HepG2 (cell line): ENCODE measurements around the gene FAM111A. TPM values are rescaled to one million over a fixed set of nuclear protein-coding genes. Genes with fewer than 3 reads are reported as not detected.

Experiments
- ATAC-seq: fragments of 200-7000 bp; cut with Tn5 transposase; 3 replicates; pipeline ENCODE4 v1.9.1; 2020; ENCODE audit warnings: mild to moderate bottlenecking, moderate library complexity
- BruUV-seq: library from RNA; stranded (reverse); fragments of 400-500 nt; replicated peaks from 2 replicates; lab custom pipeline; 2021; lab: Mats Ljungman, UMichigan
- CTCF ChIA-PET: fragments of 300-600 bp; formaldehyde crosslinking; extraction: SDS; loops from one replicate; lab custom pipeline; 2021; ENCODE audit warnings: low total read pairs, inconsistent platforms, low intra/inter-chr PET ratio; lab: Yijun Ruan, JAX
- POLR2A ChIA-PET: fragments of 350-600 bp; sonication (Branson Sonifier 250); formaldehyde crosslinking; loops from one replicate; lab custom pipeline; 2020; ENCODE audit warnings: antibody characterized with exemption, inconsistent platforms; lab: Yijun Ruan, JAX
- DNase-seq: peaks from one replicate; pipeline ENCODE4 v3.0.0-alpha.2; 2015; ENCODE audit warnings: low spot score
- FAIRE-seq: peaks from 3 replicates; lab custom pipeline; 2011; peaks lifted over from hg19 to GRCh38; lab: Jason Lieb, UNC
- H2AFZ ChIP-seq: one replicate; pipeline ENCODE4 v1.6.1; 2011; ENCODE audit warnings: low read length, inconsistent platforms
- H3K27ac ChIP-seq: fragments of 300-600 bp; 3 replicates; pipeline ENCODE4 v1.8.0; 2011; ENCODE audit warnings: mixed run types, mild to moderate bottlenecking, mixed read lengths, low read length, inconsistent platforms; ENCODE audit not compliant: insufficient read depth; ENCODE audit errors: extremely low read length
- H3K27me3 ChIP-seq, 2 experiments: fragments of 200-600 bp in 1 of 2; 2 replicates in 1 of 2; 3 replicates in 1 of 2; pipeline versions ENCODE4 v1.6.0 to v1.8.0; 2011; ENCODE audit warnings: low read length in 2 of 2, mild to moderate bottlenecking in 2 of 2, moderate library complexity in 2 of 2, inconsistent platforms in 1 of 2; ENCODE audit not compliant: insufficient read depth in 2 of 2, control insufficient read depth in 1 of 2
- H3K36me3 ChIP-seq, 2 experiments: fragments of 200-600 bp in 1 of 2; replicated peaks in 1 of 2; 2 replicates in 1 of 2; 3 replicates in 1 of 2; pipeline versions ENCODE4 v1.5.1 to v1.8.0; 2011; ENCODE audit warnings: low read length in 2 of 2, inconsistent platforms in 1 of 2; ENCODE audit not compliant: insufficient read depth in 2 of 2, control insufficient read depth in 1 of 2
- H3K4me1 ChIP-seq: 2 replicates; pipeline ENCODE4 v1.5.1; 2012; ENCODE audit warnings: low read length, inconsistent platforms; ENCODE audit not compliant: insufficient read depth
- H3K4me2 ChIP-seq: 2 replicates; pipeline ENCODE4 v1.6.0; 2011; ENCODE audit warnings: low read depth, low read length, inconsistent platforms
- H3K4me3 ChIP-seq, 3 experiments: fragments of 200-600 bp in 1 of 3; sonication (generic), shearing (Covaris generic) in 1 of 3; replicated peaks in 1 of 3; 2 replicates each; pipeline ENCODE4 v1.5.1; 2011 to 2016; ENCODE audit warnings: low read length in 3 of 3, inconsistent platforms in 2 of 3, low read depth in 2 of 3, mild to moderate bottlenecking in 2 of 3, control low read depth in 1 of 3, mixed read lengths in 1 of 3; ENCODE audit not compliant: insufficient read depth in 1 of 3
- H3K79me2 ChIP-seq: one replicate; pipeline ENCODE4 v1.6.1; 2011; ENCODE audit warnings: low read length, inconsistent platforms; ENCODE audit not compliant: insufficient read depth
- H3K9ac ChIP-seq: 2 replicates; pipeline ENCODE4 v1.6.0; 2011; ENCODE audit warnings: mild to moderate bottlenecking, low read depth, low read length, inconsistent platforms; ENCODE audit not compliant: insufficient read depth
- H3K9me3 ChIP-seq: 2 replicates; pipeline ENCODE4 v1.5.1; 2012; ENCODE audit warnings: mild to moderate bottlenecking, low read length
- H4K20me1 ChIP-seq: 2 replicates; pipeline ENCODE4 v1.6.0; 2011; ENCODE audit warnings: inconsistent platforms, mild to moderate bottlenecking, low read length, moderate library complexity; ENCODE audit not compliant: insufficient read depth
- GTF2F1 ChIP-seq: fragments of 150-350 bp; IDR thresholded peaks from 2 replicates; pipeline ENCODE4 v1.6.1; 2014; ENCODE audit warnings: low read length
- ISX ChIP-seq: sonication (generic); formaldehyde crosslinking; conservative IDR thresholded peaks from 2 replicates; pipeline ENCODE4 v1.5.0; 2020; ENCODE audit warnings: missing genetic modification reagents
- KAT8 ChIP-seq: IDR thresholded peaks from 2 replicates; pipeline ENCODE4 v1.6.1; 2016; ENCODE audit warnings: missing genetic modification reagents, missing compliant biosample characterization
- MATR3 ChIP-seq: sonication (generic); formaldehyde crosslinking; IDR thresholded peaks from 2 replicates; pipeline ENCODE4 v1.4.0; 2020; ENCODE audit warnings: missing genetic modification reagents
- RAD51 ChIP-seq: fragments of 450-650 bp; IDR thresholded peaks from 2 replicates; pipeline ENCODE4 v1.6.1; 2016; ENCODE audit warnings: borderline replicate concordance
- RFXANK ChIP-seq: IDR thresholded peaks from 2 replicates; pipeline ENCODE4 v1.6.1; 2016
- ZBTB20 ChIP-seq: sonication (generic); formaldehyde crosslinking; IDR thresholded peaks from 2 replicates; pipeline ENCODE4 v1.8.1; 2023; ENCODE audit warnings: missing genetic modification reagents, low read depth, mild to moderate bottlenecking, borderline replicate concordance
- ZFAT ChIP-seq: sonication (generic); formaldehyde crosslinking; conservative IDR thresholded peaks from 2 replicates; pipeline ENCODE4 v1.8.1; 2023; ENCODE audit warnings: missing genetic modification reagents, inconsistent platforms
- ZFP62 ChIP-seq: sonication (generic); formaldehyde crosslinking; IDR thresholded peaks from 2 replicates; pipeline ENCODE4 v1.4.0; 2020; ENCODE audit warnings: missing genetic modification reagents
- WGBS: methylation state at CpG from one replicate; pipeline ENCODE4 v1.1.6; 2017; ENCODE audit warnings: low lambda C conversion rate; 5-methylcytosine and 5-hydroxymethylcytosine counted together
- in situ Hi-C: cut with HindIII; loops from 2 replicates; pipeline ENCODE4 v1.10.0; 2017; ENCODE audit warnings: low pct_unique_long_range_greater_than_20kb; ENCODE audit not compliant: extremely low pct_ligation_motif_present
- intact Hi-C: fragments of 100-400 bp; cut with micrococcal nuclease; formaldehyde crosslinking; loops from one replicate; pipeline ENCODE4 v1.10.0; 2022; ENCODE audit not compliant: unreplicated experiment
- polyA plus RNA-seq, 8 experiments: library from polyadenylated mRNA; depleted of rRNA in 3 of 8; stranded (reverse) in 7 of 8; unstranded in 1 of 8; fragments of >200 nt; fragmentation: Illumina TruSeq in 4 of 8; extraction: Trizol in 4 of 8; gene quantifications; 2 replicates each; pipeline versions ENCODE4 v1.2.1 to v1.2.3, GENCODE V29; 2011 to 2016; ENCODE audit warnings: low read depth in 4 of 8, missing spikeins in 1 of 8, mixed read lengths in 1 of 8; ENCODE audit not compliant: insufficient read depth in 1 of 8
- total RNA-seq, 5 experiments: library from RNA; depleted of rRNA; stranded (reverse); fragments of >200 nt; fragmentation: Illumina TruSeq; extraction: Trizol; gene quantifications; 2 replicates each; pipeline ENCODE4 v1.2.3, GENCODE V29; 2016; ENCODE audit warnings: low read depth in 1 of 5
- TF ChIP-seq, protein P1 (sequence below): sonication (generic); formaldehyde crosslinking; IDR thresholded peaks from 2 replicates; pipeline ENCODE4 v1.5.0; 2020; ENCODE audit warnings: missing genetic modification reagents
- TF ChIP-seq, protein P2 (sequence below): sonication (generic); formaldehyde crosslinking; IDR thresholded peaks from 2 replicates; pipeline ENCODE4 v1.4.0; 2020; ENCODE audit warnings: missing genetic modification reagents
- TF ChIP-seq, protein P3 (sequence below): sonication (generic); formaldehyde crosslinking; IDR thresholded peaks from 2 replicates; pipeline ENCODE4 v1.5.0; 2020; ENCODE audit warnings: mild to moderate bottlenecking, missing genetic modification reagents

The FAM111A gene
- total and polyA plus RNA-seq, 2 of the 13 experiments (the other 11 are each of a cell fraction or from before 2014, with no cell fraction given): 3.2 to 13.5 TPM

DNA sequence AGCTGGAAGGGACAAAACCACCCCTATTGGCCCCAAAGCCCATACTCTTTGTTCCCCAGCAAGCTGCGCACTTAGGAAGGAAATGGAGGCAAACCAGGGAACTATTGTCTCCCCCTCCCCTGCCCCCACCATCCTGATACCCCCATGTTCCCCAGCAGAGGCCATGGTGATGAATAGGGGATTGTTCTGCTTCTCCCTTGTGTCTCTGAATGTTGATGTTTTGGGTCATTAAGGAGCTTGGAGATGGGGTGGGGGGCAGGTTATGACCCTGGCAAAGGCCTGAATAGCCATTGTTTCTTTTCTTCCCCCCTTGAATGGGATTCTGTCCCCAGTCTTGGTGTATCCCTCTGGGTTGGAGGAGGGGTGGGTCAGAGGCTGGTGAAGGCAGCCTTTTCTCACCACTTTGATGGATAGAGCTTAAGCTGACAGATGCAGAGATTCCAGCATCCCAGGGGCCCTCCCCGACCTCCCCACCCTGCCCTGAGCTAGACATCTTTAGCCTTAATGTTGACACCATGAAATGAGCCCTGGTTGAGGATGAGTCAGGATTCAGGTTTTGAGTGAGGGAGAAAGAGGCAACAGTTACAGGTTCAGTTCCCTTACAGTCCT lies 37.6 kb downstream of the FAM111A start:
- no peak for DNase-seq
- WGBS: 74% methylated on average over 2 of the region's 2 CpGs
- no peak overlapping the region for H3K4me2 ChIP-seq
- intact Hi-C loops (no loop called here), in situ Hi-C loops (loop anchor here (25.0 kb wide), 1 partner anchor 507 kb away; no protein-coding TSS in a partner anchor)
- H3K9me3 ChIP-seq: no peaks in the 10 kb centered on the region
- H3K9ac ChIP-seq: no peak overlapping the region
- no peak overlapping the region for H2AFZ ChIP-seq
- H4K20me1 ChIP-seq: no peaks in the 10 kb centered on the region
- H3K36me3 ChIP-seq: no peaks in the 10 kb centered on the region; a peak in 1 of 5 replicates
- CTCF ChIA-PET: no interaction called here
- H3K4me1 ChIP-seq: peaks cover 13% of the 10 kb centered on the region
- no TSS peak for BruUV-seq
- POLR2A ChIA-PET: no interaction called here
- ATAC-seq: no peak
- no peaks in the 10 kb centered on the region for H3K79me2 ChIP-seq
- no peak overlapping the region for H3K4me3 ChIP-seq
- H3K27me3 ChIP-seq: no peaks in the 10 kb centered on the region
- H3K27ac ChIP-seq: no peak overlapping the region
- FAIRE-seq: no peak
- TF ChIP-seq KAT8 (CRISPR knock-in tag): no peak
- TF ChIP-seq, protein P1, sequence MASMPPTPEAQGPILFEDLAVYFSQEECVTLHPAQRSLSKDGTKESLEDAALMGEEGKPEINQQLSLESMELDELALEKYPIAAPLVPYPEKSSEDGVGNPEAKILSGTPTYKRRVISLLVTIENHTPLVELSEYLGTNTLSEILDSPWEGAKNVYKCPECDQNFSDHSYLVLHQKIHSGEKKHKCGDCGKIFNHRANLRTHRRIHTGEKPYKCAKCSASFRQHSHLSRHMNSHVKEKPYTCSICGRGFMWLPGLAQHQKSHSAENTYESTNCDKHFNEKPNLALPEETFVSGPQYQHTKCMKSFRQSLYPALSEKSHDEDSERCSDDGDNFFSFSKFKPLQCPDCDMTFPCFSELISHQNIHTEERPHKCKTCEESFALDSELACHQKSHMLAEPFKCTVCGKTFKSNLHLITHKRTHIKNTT: no peak
- TF ChIP-seq ZFAT: no peak
- no peak for TF ChIP-seq ISX
- TF ChIP-seq, protein P2, sequence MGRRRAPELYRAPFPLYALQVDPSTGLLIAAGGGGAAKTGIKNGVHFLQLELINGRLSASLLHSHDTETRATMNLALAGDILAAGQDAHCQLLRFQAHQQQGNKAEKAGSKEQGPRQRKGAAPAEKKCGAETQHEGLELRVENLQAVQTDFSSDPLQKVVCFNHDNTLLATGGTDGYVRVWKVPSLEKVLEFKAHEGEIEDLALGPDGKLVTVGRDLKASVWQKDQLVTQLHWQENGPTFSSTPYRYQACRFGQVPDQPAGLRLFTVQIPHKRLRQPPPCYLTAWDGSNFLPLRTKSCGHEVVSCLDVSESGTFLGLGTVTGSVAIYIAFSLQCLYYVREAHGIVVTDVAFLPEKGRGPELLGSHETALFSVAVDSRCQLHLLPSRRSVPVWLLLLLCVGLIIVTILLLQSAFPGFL: no peak
- TF ChIP-seq, protein P3, sequence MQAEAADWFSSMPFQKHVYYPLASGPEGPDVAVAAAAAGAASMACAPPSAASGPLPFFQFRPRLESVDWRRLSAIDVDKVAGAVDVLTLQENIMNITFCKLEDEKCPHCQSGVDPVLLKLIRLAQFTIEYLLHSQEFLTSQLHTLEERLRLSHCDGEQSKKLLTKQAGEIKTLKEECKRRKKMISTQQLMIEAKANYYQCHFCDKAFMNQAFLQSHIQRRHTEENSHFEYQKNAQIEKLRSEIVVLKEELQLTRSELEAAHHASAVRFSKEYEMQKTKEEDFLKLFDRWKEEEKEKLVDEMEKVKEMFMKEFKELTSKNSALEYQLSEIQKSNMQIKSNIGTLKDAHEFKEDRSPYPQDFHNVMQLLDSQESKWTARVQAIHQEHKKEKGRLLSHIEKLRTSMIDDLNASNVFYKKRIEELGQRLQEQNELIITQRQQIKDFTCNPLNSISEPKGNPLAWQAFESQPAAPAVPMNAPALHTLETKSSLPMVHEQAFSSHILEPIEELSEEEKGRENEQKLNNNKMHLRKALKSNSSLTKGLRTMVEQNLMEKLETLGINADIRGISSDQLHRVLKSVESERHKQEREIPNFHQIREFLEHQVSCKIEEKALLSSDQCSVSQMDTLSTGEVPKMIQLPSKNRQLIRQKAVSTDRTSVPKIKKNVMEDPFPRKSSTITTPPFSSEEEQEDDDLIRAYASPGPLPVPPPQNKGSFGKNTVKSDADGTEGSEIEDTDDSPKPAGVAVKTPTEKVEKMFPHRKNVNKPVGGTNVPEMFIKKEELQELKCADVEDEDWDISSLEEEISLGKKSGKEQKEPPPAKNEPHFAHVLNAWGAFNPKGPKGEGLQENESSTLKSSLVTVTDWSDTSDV (CRISPR knock-in tag): no peak
- no peak for TF ChIP-seq GTF2F1
- no peak for TF ChIP-seq MATR3
- no peak for TF ChIP-seq ZFP62 (CRISPR knock-in tag)
- TF ChIP-seq RAD51: no peak
- no peak for TF ChIP-seq ZBTB20 (CRISPR knock-in tag)
- no peak for TF ChIP-seq RFXANK (CRISPR knock-in tag)
